ENCODE measurements around the gene PELI2.

DNA sequence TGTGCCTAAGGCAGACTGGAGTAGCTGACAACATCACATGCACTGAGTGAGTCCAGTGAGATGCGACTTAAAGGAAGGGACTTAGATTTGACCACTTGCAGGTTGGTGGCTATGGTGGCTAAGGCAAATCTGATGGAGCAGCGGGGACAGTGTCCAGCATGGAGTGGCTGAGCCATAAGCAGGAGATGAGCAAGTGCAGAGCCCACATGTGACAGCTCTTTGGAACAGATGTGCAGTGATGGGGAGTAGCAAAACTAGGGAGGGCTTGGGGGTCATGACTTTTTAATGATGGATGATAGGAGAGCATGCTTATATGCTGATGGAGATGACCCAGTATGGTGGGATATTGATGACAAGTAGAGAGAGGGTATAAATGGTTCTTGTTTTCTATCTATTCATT is 80.2 kb downstream of the PELI2 start:
- TF ChIP-seq GATA3 (IDR thresholded peaks at IDR 0.05; ENCODE audit: low read depth, low read length) (no peak), GATA2 (IDR thresholded peaks at IDR 0.05; ENCODE audit: low read depth, low read length) (no peak)

Measured in SH-SY5Y (cell line).